ENCODE results near the gene GPC5. TPM values are rescaled to one million over a fixed set of nuclear protein-coding genes. Genes with fewer than 3 reads are reported as not detected.

Gene GPC5
- total and polyA plus RNA-seq, 2 of the 13 experiments (the other 11 are each of a cell fraction or from before 2014, with no cell fraction given) = 0.02 to 0.07 TPM

DNA sequence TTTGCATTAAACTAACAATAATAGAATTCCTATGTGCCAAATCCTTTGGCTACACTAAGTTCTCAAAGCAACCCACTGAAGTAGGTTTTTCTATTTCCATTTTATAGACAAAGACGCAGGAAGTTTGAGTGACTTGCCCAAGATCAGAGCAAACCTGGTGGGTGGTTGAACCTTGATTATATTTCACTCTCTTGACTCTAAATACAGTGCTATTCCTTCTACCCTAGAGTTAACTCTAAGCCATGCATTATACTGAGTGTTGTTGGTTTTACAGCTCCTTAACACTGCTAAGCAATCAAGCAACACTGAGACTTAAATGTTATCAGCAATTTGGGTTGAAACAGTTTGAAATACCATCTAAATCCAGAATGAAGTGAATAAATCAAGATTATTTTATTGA lies 1014.6 kb downstream of the GPC5 start (continued):
- TF ChIP-seq, protein P1, sequence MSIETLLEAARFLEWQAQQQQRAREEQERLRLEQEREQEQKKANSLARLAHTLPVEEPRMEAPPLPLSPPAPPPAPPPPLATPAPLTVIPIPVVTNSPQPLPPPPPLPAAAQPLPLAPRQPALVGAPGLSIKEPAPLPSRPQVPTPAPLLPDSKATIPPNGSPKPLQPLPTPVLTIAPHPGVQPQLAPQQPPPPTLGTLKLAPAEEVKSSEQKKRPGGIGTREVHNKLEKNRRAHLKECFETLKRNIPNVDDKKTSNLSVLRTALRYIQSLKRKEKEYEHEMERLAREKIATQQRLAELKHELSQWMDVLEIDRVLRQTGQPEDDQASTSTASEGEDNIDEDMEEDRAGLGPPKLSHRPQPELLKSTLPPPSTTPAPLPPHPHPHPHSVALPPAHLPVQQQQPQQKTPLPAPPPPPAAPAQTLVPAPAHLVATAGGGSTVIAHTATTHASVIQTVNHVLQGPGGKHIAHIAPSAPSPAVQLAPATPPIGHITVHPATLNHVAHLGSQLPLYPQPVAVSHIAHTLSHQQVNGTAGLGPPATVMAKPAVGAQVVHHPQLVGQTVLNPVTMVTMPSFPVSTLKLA (IDR thresholded peaks at IDR 0.05) = no peak
- TF ChIP-seq MTF1 (CRISPR knock-in tag; IDR thresholded peaks at IDR 0.05) = no peak

DNA sequence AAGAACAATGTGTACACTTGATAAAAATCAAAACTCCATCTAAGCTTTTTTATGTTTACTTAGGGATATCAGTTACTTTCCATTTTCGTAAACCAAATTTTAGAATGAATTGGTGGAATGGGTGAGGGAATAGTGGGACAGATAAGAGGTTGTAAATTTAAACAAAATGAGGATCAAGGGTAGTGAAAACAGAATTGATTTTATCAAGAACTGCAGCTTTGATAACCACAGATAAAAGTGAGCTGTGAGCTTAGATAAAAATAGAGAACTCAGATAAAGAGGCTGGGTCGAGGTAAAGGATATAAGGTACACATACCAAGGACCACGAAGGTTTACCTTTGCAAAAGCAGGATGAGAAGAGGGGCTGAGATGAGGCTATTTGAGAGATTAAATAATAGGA lies 1015.0 kb downstream of the GPC5 start:
- in situ Hi-C loops (cut with HindIII; ENCODE audit: extremely low pct_ligation_motif_present, low pct_unique_long_range_greater_than_20kb) (no loop called here), intact Hi-C loops (cut with micrococcal nuclease; ENCODE audit: unreplicated experiment) (no loop called here)
- WGBS (ENCODE audit: low lambda C conversion rate) = 2% methylated on average over 3 of the region's 3 CpGs
- Histone ChIP-seq H3K4me1 (ENCODE audit: insufficient read depth, low read length) (no peaks in the 10 kb centered on the region), H3K27me3 (ENCODE audit: control insufficient read depth in 1 of 2, insufficient read depth in 2 of 2, low read length in 2 of 2) (no peaks in the 10 kb centered on the region), H2AFZ (ENCODE audit: low read length) (no peak overlapping the region), H3K36me3 (replicated peaks in 1 of 2; ENCODE audit: control insufficient read depth in 1 of 2, insufficient read depth in 2 of 2, low read length in 2 of 2) (no peaks in the 10 kb centered on the region), H3K4me3 (replicated peaks in 1 of 3; ENCODE audit: insufficient read depth in 1 of 3, low read depth in 2 of 3, low read length in 3 of 3) (no peak overlapping the region), H3K27ac (ENCODE audit: extremely low read length, insufficient read depth, low read length) (no peak overlapping the region), H3K9me3 (ENCODE audit: low read length) (no peaks in the 10 kb centered on the region), H3K9ac (ENCODE audit: insufficient read depth, low read depth, low read length) (no peak overlapping the region), H3K79me2 (ENCODE audit: insufficient read depth, low read length) (no peaks in the 10 kb centered on the region), H4K20me1 (ENCODE audit: insufficient read depth, low read length) (no peaks in the 10 kb centered on the region), H3K4me2 (ENCODE audit: low read depth, low read length) (no peak overlapping the region)
- ATAC-seq = no peak
- no peak for FAIRE-seq
- TF ChIP-seq ZNF720 (CRISPR knock-in tag; IDR thresholded peaks at IDR 0.05) = no peak
- no peak for TF ChIP-seq HIVEP1 (CRISPR knock-in tag; IDR thresholded peaks at IDR 0.05)
- no peak for TF ChIP-seq MZF1 (CRISPR knock-in tag; IDR thresholded peaks at IDR 0.05; ENCODE audit: borderline replicate concordance)
- no peak for TF ChIP-seq ZNF788 (CRISPR knock-in tag; IDR thresholded peaks at IDR 0.05; ENCODE audit: borderline replicate concordance)
- no peak for TF ChIP-seq SOX13 (IDR thresholded peaks at IDR 0.05)
- TF ChIP-seq SOX13 (CRISPR knock-in tag; conservative IDR thresholded peaks at IDR 0.05 in 1 of 2, IDR thresholded peaks at IDR 0.05 in 1 of 2) = no peak
- TF ChIP-seq ZNF530 (CRISPR knock-in tag; IDR thresholded peaks at IDR 0.05; ENCODE audit: low read depth) = no peak
- TF ChIP-seq, protein P2, sequence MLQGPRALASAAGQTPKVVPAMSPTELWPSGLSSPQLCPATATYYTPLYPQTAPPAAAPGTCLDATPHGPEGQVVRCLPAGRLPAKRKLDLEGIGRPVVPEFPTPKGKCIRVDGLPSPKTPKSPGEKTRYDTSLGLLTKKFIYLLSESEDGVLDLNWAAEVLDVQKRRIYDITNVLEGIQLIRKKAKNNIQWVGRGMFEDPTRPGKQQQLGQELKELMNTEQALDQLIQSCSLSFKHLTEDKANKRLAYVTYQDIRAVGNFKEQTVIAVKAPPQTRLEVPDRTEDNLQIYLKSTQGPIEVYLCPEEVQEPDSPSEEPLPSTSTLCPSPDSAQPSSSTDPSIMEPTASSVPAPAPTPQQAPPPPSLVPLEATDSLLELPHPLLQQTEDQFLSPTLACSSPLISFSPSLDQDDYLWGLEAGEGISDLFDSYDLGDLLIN (CRISPR knock-in tag; IDR thresholded peaks at IDR 0.05; ENCODE audit: borderline replicate concordance) = no peak
- TF ChIP-seq ZNF570 (CRISPR knock-in tag; IDR thresholded peaks at IDR 0.05; ENCODE audit: borderline replicate concordance) = no peak
- TF ChIP-seq, protein P3, sequence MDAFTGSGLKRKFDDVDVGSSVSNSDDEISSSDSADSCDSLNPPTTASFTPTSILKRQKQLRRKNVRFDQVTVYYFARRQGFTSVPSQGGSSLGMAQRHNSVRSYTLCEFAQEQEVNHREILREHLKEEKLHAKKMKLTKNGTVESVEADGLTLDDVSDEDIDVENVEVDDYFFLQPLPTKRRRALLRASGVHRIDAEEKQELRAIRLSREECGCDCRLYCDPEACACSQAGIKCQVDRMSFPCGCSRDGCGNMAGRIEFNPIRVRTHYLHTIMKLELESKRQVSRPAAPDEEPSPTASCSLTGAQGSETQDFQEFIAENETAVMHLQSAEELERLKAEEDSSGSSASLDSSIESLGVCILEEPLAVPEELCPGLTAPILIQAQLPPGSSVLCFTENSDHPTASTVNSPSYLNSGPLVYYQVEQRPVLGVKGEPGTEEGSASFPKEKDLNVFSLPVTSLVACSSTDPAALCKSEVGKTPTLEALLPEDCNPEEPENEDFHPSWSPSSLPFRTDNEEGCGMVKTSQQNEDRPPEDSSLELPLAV (CRISPR knock-in tag; conservative IDR thresholded peaks at IDR 0.05; ENCODE audit: low read depth) = no peak
- ChIA-PET CTCF (ENCODE audit: low intra/inter-chr PET ratio, low total read pairs) (no interaction called here), POLR2A (no interaction called here)
- DNase-seq (ENCODE audit: low spot score) = no peak
- BruUV-seq (replicated peaks) = no TSS peak

Data from HepG2 (cell line).